Colonic mucosa (tissue), 4 donors: ENCODE results near the gene ALOX15. TPM values are rescaled to one million over a fixed set of nuclear protein-coding genes. Genes with fewer than 3 reads are reported as not detected.
"Not testable (repeated sequence)": the region's sequence is repeated elsewhere in the genome, so short reads cannot be mapped to it uniquely, and the experiment has no call there.

Experiments
- DNase-seq: peaks from one replicate; pipeline ENCODE4 v3.0.0-alpha.2; 2020
- H3K27ac ChIP-seq: fragments of 200-600 bp; one replicate; pipeline ENCODE4 v1.8.0; 2021
- H3K27me3 ChIP-seq: fragments of 200-600 bp; one replicate; pipeline ENCODE4 v1.8.0; 2021
- H3K36me3 ChIP-seq: fragments of 200-600 bp; one replicate; pipeline ENCODE4 v1.8.0; 2021
- H3K4me1 ChIP-seq: fragments of 200-600 bp; one replicate; pipeline ENCODE4 v1.8.0; 2021; ENCODE audit warnings: mild to moderate bottlenecking
- H3K4me3 ChIP-seq: fragments of 200-600 bp; one replicate; pipeline ENCODE4 v1.8.0; 2021
- H3K9ac ChIP-seq, 2 donors: one replicate each; pipeline ENCODE4 v1.7.0; 2013; ENCODE audit warnings: control low read depth in 2 of 2, low read depth in 2 of 2, low read length in 2 of 2
- H3K9me3 ChIP-seq: fragments of 200-600 bp; one replicate; pipeline ENCODE4 v1.8.0; 2021
- CTCF ChIP-seq: fragments of 200-600 bp; IDR thresholded peaks from one replicate; pipeline ENCODE4 v1.8.0; 2022; ENCODE audit warnings: antibody characterized with exemption, mild to moderate bottlenecking
- intact Hi-C: fragments of 100-400 bp; cut with DNase I; formaldehyde crosslinking; loops from one replicate; pipeline ENCODE4 v1.14.1; 2022
- total RNA-seq, 2 donors: library from RNA; stranded (reverse); fragmentation: NEBNext Ultra II Directional in 1 of 2; extraction: Animal tissue kit (Norgen Biotek cat#: 25700) in 1 of 2; gene quantifications; one replicate each; pipeline ENCODE4 v1.2.1, GENCODE V29; 2021
- donor health status: healthy.
- donor health status: DM: no; HTN: no; CAD: no.
- donor health status: DM: no; HTN: no; CAD: no.

Gene ALOX15
- total RNA-seq, 2 donors from 2014 or later: 0.13 TPM; not detected in 1

DNA sequence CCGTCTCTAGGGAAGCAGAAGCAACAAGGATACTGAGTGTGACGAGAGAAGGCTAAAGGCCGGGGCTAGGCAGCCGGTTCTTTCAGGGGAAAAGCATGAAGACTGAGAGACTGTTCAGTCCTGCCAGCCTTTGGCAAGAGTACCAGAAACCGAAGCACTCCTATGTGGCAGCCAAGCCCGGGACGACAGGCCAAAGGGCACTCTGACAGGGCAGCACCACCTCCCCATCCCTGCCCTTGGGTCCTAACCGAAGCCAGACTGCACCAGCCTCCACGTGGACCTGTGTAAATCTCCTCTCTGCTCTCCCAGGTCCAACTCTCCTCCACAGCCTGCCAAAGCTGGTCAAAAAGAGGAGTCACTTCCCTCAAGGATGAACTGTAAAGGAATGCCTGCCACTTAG, 23.5 kb upstream of the ALOX15 start:
- DNase-seq: peak; percentile 38
- no peak overlapping the region for H3K4me3 ChIP-seq

DNA sequence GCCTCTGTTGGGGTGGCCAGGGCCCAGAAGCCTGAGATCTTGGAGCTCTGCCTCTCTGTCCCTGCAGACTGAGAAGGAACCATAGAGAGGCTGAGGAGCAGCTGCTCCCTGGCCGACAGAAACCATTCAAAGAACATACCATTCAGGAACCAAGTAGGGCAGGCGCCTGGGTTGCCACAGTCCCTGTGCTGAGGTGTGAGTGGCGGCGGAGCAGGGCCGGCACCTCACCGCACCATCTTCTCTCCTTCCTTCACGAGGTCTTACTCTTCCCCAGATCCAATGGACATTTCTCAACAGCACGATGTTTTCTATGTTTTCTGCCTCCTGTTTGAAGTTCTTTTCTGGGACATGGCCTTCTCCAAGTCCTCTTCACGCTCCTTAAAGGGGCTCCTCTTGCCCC, 22.8 kb upstream of the ALOX15 start:
- no peaks in the 10 kb centered on the region for H3K27me3 ChIP-seq
- no peak overlapping the region for H3K27ac ChIP-seq
- no peak overlapping the region for H3K9ac ChIP-seq
- no peak overlapping the region for H3K4me3 ChIP-seq
- no peaks in the 10 kb centered on the region for H3K9me3 ChIP-seq
- no peaks in the 10 kb centered on the region for H3K36me3 ChIP-seq
- no peak for TF ChIP-seq CTCF
- DNase-seq: no peak
- no peaks in the 10 kb centered on the region for H3K4me1 ChIP-seq
- intact Hi-C loops: no loop called here

More for the DNA sequence above, 23.5 kb upstream of the ALOX15 start:
- intact Hi-C loops: no loop called here
- Histone ChIP-seq H3K4me1 (no peaks in the 10 kb centered on the region), H3K36me3 (no peaks in the 10 kb centered on the region), H3K9me3 (no peaks in the 10 kb centered on the region), H3K27me3 (no peaks in the 10 kb centered on the region), H3K27ac (no peak overlapping the region), H3K9ac (no peak overlapping the region)
- no peak for TF ChIP-seq CTCF

- DNase-seq: no peak
- intact Hi-C loops: no loop called here
- TF ChIP-seq CTCF: no peak
Observed at GRCh38 chr17:4663711-4664110, 22.2 kb upstream of the ALOX15 start.

DNA sequence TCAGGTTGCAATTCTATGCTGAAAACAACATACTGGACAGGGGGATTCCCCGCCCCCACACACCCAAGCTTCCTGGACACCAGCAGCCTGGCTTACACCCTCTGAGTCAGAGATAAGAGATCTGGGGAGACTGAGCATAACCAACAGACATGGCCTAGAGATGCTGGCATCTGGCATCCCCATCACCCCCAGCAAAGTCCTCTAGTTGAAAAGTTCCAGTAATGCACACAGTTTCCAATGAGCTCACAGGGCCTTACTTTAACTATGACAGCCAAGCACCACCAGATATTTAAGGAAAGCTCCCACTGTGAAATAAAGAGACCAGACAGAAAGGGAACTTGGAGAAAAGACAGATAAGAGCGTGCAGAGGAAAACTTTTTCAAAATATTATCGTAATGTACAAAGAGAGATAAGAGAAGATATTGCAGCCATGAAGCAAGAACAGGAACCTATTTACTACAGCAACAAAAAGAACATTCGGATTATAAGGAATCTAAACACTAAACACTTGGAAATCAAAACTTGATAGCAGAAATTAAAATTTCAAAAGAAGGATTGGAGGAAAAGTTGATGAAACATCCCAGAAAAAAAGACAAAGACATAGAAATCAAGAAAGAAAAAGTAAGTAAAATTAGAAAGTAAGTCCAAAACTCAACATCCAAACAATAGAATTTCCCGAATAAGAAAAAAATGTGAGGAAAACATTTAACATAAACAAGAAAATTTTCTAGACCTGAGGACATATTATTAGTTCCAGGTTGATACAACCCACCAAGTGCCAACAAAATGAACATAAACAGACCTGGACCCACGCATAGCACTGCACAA, 17.2 kb upstream of the ALOX15 start:
- no peaks in the 10 kb centered on the region for H3K36me3 ChIP-seq
- TF ChIP-seq CTCF: no peak
- no peaks in the 10 kb centered on the region for H3K27me3 ChIP-seq
- DNase-seq: no peak
- no peak overlapping the region for H3K27ac ChIP-seq
- no peaks in the 10 kb centered on the region for H3K4me1 ChIP-seq
- H3K4me3 ChIP-seq: no peak overlapping the region
- intact Hi-C loops: loop anchor here (10.0 kb wide), 1 partner anchor 64 kb away; no protein-coding TSS in a partner anchor
- H3K9me3 ChIP-seq: no peaks in the 10 kb centered on the region
- no peak overlapping the region for H3K9ac ChIP-seq

More at GRCh38 chr17:4663711-4664110, 22.2 kb upstream of the ALOX15 start:
- Histone ChIP-seq H3K9ac (no peak overlapping the region), H3K9me3 (no peaks in the 10 kb centered on the region), H3K4me1 (no peaks in the 10 kb centered on the region), H3K27me3 (no peaks in the 10 kb centered on the region), H3K27ac (no peak overlapping the region), H3K36me3 (no peaks in the 10 kb centered on the region), H3K4me3 (no peak overlapping the region)

DNA sequence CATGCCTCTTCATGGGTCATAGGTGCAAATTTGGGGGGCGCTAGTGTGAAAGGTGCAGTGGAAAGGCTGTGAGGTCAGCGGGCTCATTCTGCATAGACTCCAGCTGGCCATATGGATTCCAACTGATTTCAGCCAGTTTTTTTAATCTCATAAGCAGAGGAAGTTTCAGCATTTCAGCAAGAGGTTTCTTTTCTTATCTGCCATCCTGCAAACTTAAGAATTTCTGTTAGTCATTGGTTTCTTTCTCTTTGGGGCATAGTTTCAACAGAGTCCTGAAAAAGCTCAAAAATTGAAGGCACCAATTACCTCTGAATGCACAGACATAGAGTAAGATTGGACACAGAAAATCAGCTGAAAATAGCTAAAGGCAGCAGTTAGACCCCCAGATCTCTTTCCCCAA, 16.2 kb upstream of the ALOX15 start:
- Histone ChIP-seq H3K9ac (no peak overlapping the region), H3K4me3 (no peak overlapping the region), H3K4me1 (no peaks in the 10 kb centered on the region), H3K27me3 (no peaks in the 10 kb centered on the region), H3K36me3 (no peaks in the 10 kb centered on the region), H3K9me3 (no peaks in the 10 kb centered on the region), H3K27ac (no peak overlapping the region)
- intact Hi-C loops: loop anchor here (10.0 kb wide), 1 partner anchor 63 kb away; no protein-coding TSS in a partner anchor
- DNase-seq: no peak
- no peak for TF ChIP-seq CTCF

DNA sequence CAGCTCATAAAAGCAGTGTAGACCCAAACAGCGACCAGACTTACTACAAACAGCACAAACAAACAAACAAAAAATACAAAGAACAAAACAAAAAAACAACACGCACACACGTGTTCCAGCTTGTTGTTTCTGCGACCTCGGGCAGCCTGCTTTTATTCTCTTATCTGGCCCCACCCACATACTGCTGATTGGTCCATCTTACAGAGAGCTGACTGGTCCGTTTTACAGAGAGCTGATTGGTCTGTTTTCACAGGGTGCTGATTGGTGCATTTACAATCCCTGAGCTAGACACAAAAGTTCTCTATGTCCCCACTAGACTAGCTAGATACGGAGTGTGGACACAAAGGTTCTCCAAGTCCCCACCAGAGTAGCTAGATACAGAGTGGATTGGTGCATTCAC, 14.5 kb upstream of the ALOX15 start:
- not testable (repeated sequence) for H3K4me1 ChIP-seq, H3K27ac ChIP-seq, DNase-seq, H3K27me3 ChIP-seq, H3K36me3 ChIP-seq, H3K4me3 ChIP-seq, H3K9ac ChIP-seq, H3K9me3 ChIP-seq
- intact Hi-C loops: loop anchor here (10.0 kb wide), 1 partner anchor 61 kb away; no protein-coding TSS in a partner anchor
